Measurements from ENCODE around the gene HCN2.

The HCN2 gene

DNA sequence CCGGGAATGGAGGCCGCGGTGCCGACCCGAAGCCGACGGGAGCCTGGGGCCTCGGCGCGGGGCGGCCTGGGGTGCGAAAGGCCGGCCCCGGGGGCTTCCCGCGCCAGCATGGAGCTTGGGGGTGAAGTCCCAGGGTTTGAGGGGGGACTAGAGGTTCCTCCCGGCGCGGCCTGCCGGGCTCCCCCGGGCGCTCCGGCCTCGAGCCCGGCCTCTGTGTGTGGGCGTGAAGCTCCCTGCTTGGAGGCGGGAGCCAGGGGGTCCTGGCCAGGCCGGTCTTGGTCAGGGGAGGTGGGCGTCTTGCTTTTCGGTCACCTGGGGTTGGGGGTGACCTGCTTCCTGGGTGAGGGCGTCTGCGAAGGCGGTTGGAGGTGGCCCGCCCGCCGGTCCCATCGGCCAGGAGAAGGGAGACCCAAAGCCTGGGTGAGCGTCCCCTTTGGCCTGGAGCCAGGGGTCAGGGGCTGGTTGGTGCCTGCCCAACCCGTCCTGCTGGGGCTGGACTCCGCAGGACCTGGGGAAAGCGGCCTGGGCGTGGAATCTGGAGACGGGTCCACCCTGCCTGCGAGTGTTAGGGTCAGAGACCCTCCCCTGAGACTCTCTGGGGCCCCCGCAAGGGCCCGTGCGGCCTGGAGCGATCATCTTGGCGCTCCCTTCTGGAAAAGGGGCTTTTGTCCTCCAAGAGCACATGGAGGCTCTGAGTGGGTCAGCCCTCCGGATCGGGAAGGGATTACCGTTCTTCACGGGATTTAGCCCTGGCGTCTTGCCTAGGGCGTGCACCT, 16.8 kb upstream of the HCN2 start (continued):
- TF ChIP-seq ZNF560 (tag by site-specific recombination; IDR thresholded peaks at IDR 0.05; ENCODE audit: borderline replicate concordance) (no peak), PRDM10 (tag by site-specific recombination; IDR thresholded peaks at IDR 0.05) (peak; percentile 58), ZNF677 (tag by site-specific recombination; IDR thresholded peaks at IDR 0.05) (no peak), GLIS2 (tag by site-specific recombination; IDR thresholded peaks at IDR 0.05) (peak; percentile 50; the same call in 1 of the 2 replicates), KLF17 (tag by site-specific recombination; IDR thresholded peaks at IDR 0.05) (no peak), ZFHX2 (tag by site-specific recombination; conservative IDR thresholded peaks at IDR 0.05) (peak; percentile 74), GFI1B (tag by site-specific recombination; IDR thresholded peaks at IDR 0.05) (no peak), ZBTB49 (tag by site-specific recombination; IDR thresholded peaks at IDR 0.05; ENCODE audit: low read depth) (no peak), ZFP3 (tag by site-specific recombination; IDR thresholded peaks at IDR 0.05; ENCODE audit: low read depth) (no peak), ZNF10 (tag by site-specific recombination; IDR thresholded peaks at IDR 0.05) (no peak), ZBTB8A (tag by site-specific recombination; IDR thresholded peaks at IDR 0.05) (0 out of 2 replicates have a peak, but pooled peaks have one; percentile 31), SCRT1 (tag by site-specific recombination; IDR thresholded peaks at IDR 0.05; ENCODE audit: borderline replicate concordance) (no peak), ZEB2 (tag by site-specific recombination; IDR thresholded peaks at IDR 0.05) (no peak), ZNF473 (tag by site-specific recombination; IDR thresholded peaks at IDR 0.05) (no peak), ZNF433 (tag by site-specific recombination; IDR thresholded peaks at IDR 0.05; ENCODE audit: low read depth) (no peak), BCL11A (tag by site-specific recombination; IDR thresholded peaks at IDR 0.05; ENCODE audit: low read depth) (peak; percentile 16; the same call in 1 of the 2 replicates)
- TF ChIP-seq, protein P1, sequence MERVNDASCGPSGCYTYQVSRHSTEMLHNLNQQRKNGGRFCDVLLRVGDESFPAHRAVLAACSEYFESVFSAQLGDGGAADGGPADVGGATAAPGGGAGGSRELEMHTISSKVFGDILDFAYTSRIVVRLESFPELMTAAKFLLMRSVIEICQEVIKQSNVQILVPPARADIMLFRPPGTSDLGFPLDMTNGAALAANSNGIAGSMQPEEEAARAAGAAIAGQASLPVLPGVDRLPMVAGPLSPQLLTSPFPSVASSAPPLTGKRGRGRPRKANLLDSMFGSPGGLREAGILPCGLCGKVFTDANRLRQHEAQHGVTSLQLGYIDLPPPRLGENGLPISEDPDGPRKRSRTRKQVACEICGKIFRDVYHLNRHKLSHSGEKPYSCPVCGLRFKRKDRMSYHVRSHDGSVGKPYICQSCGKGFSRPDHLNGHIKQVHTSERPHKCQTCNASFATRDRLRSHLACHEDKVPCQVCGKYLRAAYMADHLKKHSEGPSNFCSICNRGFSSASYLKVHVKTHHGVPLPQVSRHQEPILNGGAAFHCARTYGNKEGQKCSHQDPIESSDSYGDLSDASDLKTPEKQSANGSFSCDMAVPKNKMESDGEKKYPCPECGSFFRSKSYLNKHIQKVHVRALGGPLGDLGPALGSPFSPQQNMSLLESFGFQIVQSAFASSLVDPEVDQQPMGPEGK (tag by site-specific recombination; IDR thresholded peaks at IDR 0.05), result 0 out of 2 replicates have a peak, but pooled peaks have one; percentile 26
- TF ChIP-seq, protein P2, sequence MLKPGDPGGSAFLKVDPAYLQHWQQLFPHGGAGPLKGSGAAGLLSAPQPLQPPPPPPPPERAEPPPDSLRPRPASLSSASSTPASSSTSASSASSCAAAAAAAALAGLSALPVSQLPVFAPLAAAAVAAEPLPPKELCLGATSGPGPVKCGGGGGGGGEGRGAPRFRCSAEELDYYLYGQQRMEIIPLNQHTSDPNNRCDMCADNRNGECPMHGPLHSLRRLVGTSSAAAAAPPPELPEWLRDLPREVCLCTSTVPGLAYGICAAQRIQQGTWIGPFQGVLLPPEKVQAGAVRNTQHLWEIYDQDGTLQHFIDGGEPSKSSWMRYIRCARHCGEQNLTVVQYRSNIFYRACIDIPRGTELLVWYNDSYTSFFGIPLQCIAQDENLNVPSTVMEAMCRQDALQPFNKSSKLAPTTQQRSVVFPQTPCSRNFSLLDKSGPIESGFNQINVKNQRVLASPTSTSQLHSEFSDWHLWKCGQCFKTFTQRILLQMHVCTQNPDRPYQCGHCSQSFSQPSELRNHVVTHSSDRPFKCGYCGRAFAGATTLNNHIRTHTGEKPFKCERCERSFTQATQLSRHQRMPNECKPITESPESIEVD (tag by site-specific recombination; IDR thresholded peaks at IDR 0.05), result no peak
